Glomerular visceral epithelial cell (primary cell): ENCODE results near the gene KLHL21.
"Not testable (repeated sequence)": the region's sequence is repeated elsewhere in the genome, so short reads cannot be mapped to it uniquely, and the experiment has no call there.

Experiments
- DNase-seq: peaks from one replicate; pipeline ENCODE4 v3.0.0-alpha.2; 2016; ENCODE audit errors: extremely low spot score

KLHL21 gene

DNA sequence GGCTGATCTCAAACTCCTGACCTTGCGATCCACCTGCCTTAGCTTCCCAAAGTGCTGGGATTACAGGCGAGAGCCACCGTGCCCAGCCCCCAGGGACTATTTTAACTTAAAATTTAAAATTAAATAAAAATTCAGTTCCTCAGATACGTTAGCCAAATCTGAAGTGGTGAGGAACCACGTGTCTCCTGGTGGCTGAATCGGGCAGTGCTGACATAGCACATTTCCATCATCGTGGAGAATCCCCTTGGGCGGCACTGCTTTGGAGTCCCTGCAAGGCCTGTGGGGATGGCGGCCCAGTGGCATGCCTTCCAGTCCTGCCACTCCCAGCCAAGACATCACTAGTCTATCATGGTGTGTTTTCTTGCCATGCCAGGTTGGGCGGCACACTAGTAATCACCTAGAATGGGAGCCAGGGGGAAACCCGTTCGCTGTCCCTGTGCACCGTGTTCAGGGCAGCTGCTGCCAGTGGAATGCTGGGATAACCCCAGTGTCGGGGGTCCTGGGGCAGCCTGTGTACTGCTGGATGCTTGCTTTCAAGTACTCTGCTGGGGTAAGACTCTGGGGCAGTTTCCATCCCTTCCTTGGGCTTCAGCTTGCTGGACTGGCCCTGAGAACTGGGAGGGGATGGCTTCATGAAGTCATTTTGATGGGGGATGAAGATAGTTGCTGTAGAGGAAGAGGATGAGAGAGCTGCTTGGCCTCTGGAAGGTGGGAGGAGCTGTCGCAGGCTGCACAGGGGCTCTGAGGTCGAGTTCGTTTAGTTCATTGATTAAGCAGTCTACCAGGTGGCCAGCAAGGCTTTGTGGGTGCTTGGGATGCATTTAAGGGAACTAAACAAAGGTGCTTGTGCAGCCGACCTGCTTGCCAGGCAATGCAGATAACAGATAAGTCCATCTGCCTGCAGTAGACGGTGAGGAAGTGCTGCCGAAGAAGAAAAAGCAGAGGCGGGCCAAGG is 18.3 kb downstream of the KLHL21 start:
- DNase-seq, result no peak

DNA sequence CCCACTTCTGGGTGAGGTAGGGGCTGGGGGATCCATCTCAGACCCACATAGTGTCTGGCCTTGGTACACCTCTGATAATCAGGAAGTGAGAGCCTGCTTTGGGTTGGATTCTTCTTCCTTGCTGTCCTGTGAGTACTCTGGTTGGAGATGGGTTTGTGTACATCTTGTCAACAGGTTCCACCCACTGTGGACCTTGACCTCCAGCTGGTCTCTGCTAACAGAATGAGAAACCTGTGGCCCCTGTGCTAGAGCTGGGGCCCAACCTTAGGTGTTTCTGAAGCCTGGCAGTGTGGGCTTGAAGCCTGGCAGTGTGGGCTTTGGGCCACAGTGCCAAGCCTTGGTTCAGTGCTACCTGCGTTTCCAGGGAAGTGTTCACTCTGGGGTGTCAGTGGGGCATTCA is 20.3 kb downstream of the KLHL21 start:
- DNase-seq, result no peak

DNA sequence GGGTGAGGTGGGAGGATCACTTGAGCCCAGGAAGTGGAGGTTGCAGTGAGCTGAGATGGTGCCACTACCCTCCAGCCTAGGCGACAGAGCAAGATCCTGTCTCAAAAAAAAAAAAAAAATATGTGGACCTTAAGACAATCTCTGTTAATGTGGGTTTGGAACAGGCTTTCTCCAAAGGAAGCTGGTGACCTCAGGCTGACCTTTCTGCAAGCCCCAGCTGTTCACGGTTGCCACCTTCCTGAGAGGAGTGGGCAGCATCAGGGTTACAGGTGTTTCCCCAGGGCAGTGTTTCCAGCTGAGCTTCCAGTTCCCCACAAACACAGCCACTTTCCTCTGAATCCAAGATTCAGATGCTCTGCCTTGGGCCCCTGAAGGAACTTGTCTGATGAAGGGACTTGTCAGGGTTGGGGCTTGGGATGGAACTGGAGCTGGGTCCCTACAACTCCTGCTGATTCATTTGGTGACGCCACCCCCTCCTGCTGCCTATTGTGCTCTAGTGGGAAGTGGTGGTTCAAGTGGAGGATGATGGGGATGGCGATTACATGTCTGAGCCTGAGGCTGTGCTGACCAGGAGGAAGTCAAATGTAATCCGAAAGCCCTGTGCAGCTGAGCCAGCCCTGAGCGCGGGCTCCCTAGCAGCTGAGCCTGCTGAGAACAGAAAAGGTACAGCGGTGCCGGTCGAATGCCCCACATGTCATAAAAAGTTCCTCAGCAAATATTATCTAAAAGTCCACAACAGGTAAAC is 20.9 kb downstream of the KLHL21 start:
- no peak for DNase-seq

DNA sequence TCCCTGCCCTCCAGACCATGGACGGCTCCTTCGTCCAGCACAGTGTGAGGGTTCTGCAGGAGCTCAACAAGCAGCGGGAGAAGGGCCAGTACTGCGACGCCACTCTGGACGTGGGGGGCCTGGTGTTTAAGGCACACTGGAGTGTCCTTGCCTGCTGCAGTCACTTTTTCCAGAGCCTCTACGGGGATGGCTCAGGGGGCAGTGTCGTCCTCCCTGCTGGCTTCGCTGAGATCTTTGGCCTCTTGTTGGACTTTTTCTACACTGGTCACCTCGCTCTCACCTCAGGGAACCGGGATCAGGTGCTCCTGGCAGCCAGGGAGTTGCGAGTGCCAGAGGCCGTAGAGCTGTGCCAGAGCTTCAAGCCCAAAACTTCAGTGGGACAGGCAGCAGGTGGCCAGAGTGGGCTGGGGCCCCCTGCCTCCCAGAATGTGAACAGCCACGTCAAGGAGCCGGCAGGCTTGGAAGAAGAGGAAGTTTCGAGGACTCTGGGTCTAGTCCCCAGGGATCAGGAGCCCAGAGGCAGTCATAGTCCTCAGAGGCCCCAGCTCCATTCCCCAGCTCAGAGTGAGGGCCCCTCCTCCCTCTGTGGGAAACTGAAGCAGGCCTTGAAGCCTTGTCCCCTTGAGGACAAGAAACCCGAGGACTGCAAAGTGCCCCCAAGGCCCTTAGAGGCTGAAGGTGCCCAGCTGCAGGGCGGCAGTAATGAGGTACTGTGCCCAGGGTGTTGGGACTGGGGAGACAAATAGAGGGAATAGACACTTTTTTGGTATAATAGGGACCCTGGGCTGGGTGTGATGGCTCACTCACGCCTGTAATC is 21.9 kb downstream of the KLHL21 start:
- no peak for DNase-seq

DNA sequence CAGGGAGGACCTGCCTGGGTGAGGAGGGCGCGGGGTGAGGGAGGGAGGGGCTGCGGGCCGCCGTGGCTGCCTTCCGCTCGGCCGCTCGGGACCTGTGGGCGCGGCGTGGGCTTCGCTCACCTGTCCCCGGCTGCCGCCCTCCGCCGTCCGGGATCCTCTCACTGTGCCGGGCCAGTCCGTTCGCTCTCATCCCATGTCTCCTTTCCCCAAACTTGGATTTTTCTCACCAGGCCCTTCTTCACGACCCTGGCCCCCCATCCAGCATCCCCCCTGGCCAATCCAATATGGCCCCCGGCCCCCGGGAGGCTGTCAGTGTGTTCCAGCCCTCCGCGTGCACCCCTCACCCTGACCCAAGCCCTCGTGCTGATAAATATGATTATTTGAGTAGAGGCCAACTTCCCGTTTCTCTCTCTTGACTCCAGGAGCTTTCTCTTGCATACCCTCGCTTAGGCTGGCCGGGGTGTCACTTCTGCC is 22.5 kb downstream of the KLHL21 start:
- no peak for DNase-seq

DNA sequence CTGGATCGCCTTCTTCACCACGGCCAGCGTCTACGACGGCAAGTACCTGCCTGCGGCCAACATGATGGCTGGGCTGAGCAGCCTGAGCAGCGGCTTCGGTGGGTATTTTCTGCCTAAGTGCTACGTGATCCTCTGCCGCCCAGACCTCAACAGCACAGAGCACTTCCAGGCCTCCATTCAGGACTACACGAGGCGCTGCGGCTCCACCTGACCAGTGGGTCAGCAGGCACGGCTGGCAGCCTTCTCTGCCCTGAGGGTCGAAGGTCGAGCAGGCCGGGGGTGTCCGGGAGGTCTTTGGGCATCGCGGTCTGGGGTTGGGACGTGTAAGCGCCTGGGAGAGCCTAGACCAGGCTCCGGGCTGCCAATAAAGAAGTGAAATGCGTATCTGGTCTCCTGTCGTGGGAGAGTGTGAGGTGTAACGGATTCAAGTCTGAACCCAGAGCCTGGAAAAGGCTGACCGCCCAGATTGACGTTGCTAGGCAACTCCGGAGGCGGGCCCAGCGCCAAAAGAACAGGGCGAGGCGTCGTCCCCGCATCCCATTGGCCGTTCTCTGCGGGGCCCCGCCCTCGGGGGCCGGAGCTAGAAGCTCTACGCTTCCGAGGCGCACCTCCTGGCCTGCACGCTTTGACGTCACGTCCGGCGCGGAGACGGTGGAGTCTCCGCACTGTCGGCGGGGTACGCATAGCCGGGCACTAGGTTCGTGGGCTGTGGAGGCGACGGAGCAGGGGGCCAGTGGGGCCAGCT is 23.1 kb downstream of the KLHL21 start, which contains the start of gene ZBTB48:
ZBTB48 (plus strand) TSS at position 621 of the 745 bp plus-strand sequence. CDS start 616 bp downstream, outside the sequence.
- DNase-seq, result peak; percentile 98

DNA sequence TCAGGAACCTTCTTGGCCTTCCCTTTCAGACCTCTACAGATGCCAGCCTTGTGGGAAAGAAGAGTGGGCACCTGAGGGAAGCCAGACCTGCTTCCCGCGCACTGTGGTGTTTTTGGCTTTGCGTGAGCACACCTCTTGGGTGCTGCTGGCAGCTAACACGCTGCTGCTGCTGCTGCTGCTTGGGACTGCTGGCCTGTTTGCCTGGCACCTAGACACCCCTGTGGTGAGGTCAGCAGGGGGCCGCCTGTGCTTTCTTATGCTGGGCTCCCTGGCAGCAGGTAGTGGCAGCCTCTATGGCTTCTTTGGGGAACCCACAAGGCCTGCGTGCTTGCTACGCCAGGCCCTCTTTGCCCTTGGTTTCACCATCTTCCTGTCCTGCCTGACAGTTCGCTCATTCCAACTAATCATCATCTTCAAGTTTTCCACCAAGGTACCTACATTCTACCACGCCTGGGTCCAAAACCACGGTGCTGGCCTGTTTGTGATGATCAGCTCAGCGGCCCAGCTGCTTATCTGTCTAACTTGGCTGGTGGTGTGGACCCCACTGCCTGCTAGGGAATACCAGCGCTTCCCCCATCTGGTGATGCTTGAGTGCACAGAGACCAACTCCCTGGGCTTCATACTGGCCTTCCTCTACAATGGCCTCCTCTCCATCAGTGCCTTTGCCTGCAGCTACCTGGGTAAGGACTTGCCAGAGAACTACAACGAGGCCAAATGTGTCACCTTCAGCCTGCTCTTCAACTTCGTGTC is 23.9 kb downstream of the KLHL21 start:
- no peak for DNase-seq

DNA sequence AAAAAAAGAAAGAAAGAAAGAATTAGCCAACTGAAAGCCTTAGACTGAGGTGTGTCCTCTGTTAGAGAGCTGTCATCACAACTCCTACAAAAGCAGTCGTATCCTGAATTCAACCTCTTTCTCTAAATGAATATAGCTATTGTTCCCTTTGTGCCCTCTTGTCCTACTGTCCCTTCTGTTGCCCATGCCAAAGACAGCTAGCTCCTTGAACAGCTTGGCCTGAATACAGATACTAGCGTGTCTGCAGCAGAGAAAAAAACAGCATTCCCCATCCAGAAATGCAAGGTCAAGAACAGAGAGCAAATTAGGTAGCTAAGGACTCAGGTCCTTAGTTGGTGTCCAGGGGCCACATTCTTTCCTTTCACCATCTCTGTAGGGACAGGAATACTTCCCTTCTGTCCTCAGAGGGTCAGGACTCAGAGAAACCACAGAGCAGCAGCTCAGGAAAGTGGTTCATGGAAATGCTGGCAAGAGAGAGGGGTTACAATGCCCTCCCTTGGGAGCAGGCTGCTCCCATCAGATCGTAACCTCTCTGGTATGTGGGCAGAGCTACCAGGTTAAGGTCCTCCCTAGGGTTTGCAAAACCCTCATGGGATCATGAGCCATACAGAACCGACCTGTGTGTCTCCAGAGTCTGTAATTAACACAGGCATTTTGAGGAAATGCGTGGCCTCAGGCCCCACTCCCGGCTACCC is 24.7 kb downstream of the KLHL21 start:
- DNase-seq, result no peak

DNA sequence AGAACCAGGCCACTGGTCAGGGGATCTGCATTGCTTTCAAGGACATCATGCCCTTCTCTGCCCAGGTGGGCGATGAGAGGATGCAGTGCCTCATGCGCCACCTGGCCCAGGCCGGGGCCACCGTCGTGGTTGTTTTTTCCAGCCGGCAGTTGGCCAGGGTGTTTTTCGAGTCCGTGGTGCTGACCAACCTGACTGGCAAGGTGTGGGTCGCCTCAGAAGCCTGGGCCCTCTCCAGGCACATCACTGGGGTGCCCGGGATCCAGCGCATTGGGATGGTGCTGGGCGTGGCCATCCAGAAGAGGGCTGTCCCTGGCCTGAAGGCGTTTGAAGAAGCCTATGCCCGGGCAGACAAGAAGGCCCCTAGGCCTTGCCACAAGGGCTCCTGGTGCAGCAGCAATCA is 27.9 kb downstream of the KLHL21 start:
- no peak for DNase-seq

DNA sequence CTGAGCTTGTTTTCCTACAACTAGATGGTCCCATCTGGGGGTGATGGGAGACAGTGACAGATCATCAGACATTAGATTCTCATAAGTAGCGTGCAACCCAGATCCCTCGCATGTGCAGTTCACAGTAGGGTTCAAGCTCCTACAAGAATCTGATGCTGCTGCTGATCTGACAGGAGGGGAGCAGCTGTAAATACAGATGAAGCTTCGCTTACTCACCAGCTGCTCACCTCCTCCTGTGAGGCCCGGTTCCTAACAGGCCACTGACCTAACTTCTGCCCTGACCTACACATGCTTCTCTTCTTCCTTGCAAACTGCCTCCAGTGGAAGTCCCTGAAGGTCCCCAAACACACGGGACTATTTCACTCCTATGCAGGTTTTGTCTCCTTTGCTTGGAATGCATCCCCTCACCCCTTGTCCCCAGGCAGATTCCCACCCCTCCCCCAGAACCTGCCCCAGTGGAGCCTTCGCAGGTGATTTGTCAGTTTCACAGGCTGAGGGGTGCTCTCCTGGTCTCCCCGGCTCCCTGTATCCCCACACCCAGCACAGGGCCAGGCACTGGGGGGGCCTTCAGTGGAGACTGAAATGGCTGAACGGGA is 28.5 kb downstream of the KLHL21 start:
- DNase-seq, result no peak

DNA sequence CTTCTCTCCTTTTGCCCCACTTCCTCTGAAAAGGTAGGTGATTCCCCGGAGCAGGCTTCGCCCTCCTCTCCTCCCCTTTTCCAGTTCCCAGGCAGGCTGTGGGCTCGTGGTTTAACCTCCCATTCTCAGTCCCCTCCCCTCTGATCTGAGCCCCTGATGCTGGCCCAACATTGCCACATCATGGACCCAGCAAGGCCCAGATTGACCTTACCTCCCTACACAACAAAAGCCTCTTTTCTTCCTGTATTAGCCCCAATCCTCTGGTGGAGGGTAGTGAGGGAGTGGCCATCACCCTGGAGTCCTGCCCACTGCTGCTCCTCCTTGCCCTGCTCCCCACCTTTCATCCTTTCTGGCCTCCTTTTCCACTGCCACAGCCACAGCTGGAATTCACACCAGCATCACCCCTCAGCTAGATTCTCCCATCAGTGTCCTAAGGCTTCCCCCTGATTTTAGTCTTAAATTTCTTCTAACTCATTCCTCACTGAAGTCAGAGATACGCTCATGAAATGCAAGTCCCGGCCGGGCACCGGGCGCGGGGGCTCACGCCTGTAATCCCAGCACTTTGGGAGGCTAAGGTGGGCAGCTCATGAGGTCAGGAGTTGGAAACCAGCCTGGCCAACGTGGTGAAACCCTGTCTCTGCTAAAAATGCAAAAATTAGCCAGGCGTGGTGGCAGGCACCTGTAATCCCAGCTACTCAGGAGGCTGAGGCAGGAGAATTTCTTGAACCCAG is 29.9 kb downstream of the KLHL21 start:
- no peak for DNase-seq

DNA sequence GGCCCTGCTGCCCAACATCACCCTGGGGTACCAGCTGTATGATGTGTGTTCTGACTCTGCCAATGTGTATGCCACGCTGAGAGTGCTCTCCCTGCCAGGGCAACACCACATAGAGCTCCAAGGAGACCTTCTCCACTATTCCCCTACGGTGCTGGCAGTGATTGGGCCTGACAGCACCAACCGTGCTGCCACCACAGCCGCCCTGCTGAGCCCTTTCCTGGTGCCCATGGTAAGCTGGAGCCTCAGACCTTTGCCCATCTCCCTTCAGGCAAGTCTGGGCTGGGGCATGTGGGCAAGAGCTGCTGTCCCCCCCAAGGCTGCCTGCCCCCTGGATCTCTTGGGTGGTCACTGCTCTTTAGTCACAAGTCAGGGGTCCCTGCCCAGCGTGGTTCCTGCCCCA is 31.7 kb downstream of the KLHL21 start:
- no peak for DNase-seq

DNA sequence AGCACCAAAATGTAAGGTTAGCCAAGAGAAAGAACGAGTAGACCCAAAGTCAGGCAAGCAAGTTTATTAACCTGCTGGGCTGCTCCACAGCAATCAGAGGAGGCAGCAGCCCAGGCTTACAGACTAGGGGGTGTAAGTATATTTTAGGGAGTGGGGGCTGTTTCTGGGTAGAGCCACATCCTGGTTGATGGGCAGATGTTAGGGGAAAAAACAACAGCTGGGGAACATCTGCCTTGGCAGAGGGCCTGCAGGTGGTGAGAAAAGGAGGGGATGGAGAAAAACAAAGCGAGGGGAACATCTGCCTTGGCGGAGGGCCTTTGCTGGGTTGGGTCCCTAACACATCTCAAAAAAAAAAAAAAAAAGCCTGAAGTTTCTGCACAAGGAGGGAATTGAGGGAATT is 32.6 kb downstream of the KLHL21 start:
- no peak for DNase-seq

DNA sequence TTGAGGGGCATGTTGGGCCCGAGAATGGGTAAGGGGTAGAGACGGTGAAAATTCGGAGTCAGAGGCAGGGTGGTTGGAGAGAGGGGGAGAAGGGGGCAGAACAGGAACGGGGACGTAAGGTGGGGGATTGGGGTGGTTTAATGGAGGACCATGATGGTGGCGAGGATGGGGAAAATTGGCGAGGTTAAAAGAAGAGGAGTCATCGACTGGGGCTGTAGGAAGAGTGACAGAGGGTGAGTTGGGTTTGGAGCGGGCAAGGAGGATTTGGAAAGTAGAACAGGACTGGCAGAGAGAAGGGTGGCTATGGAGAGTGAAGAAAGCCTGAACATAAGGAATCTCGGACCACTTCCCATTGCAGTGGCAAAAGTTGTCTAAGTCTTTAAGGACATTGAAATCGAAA is 33.6 kb downstream of the KLHL21 start:
- DNase-seq, result no peak

DNA sequence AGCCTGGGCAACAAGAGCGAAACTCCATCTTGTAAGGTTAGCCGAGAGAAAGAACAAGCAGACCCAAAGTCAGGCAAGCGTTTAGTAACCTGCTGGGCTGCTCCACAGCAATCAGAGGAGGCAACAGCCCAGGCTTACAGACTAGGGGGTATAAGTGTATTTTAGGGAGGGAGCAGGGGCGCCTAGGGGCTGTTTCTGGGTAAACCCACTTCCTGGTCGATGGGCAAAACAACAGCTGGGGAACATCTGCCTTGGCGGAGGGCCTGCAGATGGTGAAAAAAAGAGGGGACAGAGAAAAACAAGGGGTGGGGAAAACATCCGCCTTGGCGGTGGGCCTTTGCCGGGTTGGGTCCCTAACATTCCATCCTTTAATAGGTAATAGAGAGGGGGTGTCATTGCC is 42.4 kb downstream of the KLHL21 start:
- DNase-seq, result no peak

DNA sequence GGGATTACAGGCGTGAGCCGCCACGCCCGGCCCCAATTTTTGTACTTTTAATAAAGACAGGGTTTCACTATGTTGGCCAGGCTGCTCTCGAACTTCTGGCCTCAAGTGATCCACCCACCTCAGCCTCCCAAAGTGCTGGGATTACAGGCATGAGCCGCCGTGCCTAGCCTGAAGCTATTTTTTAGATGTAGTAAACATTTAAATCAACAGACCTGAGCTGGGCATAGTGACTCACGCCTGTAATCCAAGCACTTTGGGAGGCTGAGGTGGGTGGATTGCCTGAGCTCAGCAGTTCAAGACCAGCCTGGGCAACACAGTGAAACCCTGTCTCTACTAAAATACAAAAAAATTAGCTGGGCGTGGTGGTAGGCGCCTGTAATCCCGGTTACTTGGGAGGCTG is 43.5 kb downstream of the KLHL21 start:
- not testable (repeated sequence) for DNase-seq

DNA sequence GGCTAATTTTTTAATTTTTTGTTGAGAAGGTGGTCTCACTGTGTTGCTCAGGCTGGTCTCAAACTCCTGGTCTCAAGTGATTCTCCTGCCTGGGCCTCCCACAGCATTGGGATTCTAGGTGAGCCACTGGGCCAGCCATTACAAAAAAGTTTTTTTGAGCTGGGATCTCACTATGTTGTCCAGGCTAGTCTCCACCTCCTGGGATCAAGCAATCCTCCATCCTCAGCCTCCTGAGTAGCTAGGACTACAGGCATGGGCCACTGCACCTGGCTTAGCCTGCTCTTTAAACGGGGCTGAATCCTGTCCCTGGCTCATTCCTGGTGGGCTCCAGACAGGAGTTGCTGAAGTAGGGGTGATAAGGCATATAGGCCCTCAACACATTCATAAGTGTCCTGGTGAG is 45.1 kb downstream of the KLHL21 start:
- DNase-seq, result no peak

DNA sequence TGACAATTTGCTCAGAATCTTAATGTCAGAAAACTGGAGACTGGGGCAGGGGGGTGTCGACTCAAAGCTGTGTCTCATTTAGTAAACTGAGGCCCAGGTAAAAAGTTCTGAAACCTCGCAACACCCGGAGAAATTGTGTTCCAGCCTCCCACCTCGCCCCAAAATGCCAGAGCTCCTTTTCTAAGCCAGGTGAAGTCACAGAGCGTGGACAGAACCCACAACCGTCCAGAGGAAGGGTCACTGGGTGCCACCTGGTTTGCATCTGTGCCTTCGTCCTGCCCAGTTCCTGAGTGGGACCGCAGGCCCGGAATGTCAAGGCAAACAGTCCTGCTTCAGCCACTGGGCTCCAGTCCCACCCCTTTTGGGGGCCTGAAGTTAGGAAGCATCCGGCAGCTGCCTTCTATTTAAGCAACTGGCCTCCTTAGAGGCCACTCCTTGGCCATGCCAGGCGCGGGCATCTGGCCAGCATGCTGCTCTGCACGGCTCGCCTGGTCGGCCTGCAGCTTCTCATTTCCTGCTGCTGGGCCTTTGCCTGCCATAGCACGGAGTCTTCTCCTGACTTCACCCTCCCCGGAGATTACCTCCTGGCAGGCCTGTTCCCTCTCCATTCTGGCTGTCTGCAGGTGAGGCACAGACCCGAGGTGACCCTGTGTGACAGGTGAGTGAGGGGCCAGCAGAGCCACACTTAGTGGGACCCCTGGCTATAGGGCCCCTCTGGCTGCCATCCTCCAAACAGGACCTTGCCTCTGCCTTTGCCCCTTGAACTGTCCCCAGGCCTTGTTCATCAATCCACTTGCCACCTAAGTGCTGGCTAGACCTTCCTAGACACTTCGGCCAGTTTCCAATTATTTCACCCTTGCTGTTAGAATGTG is 47.5 kb downstream of the KLHL21 start, which contains the start of gene TAS1R1:
TAS1R1 (plus strand) TSS at position 401 of the 872 bp plus-strand sequence; CDS start at position 468, 67 bp downstream.
- DNase-seq, result no peak
